ENCODE results near the gene ACTN4.
"Not testable (repeated sequence)": the region's sequence is repeated elsewhere in the genome, so short reads cannot be mapped to it uniquely, and the experiment has no call there.

The ACTN4 gene

GRCh38 chr19:38766276-38767047 is 119.0 kb downstream of the ACTN4 start:
- no peak for DNase-seq

DNA sequence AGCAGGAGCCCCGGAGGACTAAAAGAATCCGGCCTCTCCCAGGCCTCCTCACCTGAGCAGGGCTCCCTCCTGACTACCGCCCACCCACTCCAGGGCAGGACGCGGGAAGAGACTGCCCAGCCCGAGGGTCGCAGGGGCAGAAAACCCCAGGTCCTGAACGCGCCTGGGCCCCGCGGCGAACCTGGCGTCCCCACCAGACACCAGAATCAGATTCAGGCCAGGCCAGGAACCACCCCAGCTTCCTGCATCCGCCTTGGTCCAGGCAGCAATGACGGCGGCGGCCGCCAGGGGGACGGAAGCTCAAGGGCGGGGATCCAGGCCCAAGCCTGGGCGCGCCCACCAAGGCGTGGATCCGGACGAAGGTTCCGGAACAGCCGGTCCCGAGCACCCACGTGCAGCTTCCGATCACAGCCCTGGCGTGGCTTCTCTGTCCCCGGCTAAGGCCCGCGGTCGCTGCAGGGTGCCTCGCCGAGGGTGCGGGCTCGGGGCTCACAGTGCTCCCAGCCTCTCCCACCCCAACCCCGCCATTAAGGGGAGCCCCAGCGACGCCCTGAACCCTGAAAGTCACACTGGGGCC is 122.3 kb downstream of the ACTN4 start:
- peak; percentile 83 for DNase-seq

- not testable (repeated sequence) for DNase-seq
Measured at GRCh38 chr19:38770228-38770948, 122.9 kb downstream of the ACTN4 start.

DNA sequence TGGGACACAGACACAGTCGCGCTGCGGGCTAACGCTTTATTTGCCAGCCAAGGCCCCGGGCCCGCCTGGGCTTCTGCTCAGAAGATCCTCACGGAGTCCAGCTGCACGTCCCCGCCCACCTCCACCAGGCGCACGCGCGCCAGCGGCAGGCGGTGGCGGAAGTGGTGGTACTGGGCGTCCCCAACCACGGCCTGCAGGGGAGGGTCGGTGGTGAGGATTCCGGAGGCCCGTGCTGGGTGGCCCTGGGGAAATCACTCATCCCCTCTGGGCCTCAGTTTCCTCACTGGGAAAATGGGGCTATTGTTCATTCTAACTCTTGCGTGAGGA is 123.5 kb downstream of the ACTN4 start:
- DNase-seq: not testable (repeated sequence)

DNA sequence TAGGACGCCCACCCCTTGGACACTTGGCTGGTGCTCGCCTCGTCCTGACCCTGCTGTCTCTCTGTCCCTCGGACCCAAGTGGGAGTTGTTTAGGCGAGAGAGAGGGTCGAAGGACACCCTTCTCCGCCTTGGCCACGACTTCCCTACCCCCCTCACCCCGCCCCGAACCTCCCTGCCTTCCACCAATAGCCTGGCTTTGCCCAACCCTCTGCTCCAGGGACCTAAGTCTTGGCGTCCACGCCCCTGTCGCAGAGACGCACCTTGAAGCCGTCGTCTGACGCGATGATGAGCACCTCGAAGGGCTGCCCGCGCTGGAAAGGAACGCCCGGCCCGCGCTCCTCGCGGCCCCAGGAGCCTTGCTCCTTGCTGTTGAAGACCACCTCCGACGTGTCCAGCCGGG is 124.1 kb downstream of the ACTN4 start:
- DNase-seq: not testable (repeated sequence)

DNA sequence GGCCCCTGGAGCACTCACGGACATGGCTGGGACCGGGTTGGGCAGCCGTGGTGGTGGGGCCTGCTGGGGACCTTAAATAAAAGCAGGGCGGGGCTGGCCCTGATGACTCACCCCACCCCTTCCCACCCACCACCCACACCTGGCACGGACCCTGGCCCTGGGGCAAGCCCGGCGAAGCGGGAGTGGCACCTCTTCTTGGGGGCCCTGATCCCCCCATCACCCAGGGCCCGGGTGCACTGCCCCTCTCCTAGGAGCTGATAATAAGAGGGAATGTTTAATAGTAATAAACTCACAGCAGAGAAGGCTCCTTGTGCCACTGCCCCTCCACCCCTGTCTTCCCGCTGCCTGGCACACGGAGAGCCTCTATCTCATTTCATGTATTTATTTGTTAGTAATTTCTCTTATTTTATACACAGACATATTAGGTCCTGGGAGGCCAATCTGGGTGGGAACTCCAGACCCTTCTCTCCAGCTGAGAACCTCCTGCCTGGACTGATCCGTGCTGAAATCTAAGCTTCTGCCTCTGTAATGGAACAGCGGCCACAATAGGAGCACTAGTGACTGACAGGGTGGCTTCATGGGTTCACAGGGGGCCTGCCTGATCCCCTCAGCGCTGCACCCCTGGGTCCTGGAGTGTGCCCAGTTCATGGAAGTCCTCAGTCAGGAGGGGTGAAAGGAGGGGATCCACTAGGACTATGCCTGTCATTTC is 126.2 kb downstream of the ACTN4 start, which contains the start of gene LGALS7:
Gene LGALS7 (minus strand): TSS at position 49 of the 709 bp plus-strand sequence. CDS start 25 bp downstream, at position 24.
- DNase-seq: no peak

DNA sequence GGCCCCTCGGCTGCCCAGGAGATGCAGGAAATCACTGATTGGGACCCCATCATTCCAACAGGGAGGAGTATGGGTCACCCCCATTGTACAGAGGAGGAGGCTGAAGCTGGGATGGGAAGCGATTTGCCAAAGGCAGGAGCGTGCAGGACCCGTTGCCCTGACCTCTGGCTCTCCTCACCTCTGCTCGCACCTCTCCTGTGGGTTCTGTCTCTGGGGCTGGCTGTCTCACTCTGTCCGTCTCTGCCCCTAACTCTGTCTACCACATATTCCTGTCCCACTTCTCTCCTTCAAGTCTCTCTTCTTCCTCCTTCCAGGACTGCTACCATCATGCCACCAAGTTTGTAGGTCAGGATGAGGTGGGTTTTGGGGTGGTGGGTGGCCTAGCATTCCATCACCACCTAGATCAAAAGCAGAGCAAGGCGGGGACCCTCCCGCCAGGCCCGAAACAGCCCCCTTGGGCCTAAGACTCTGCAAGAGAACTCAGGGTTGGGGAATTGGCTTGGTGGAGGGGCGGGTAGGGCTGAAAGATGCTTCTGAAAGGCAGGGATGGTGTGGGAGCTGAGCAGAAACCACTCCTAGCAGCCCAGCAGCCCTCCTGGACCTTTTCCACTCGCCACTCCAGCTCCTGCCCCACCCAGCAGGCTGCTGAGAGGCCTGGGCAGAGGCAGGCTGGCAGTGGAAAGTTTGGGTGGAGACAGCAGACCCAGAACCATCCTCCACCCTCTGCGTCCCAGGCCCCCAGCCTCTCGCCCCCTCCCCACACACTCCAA is 126.9 kb downstream of the ACTN4 start:
- DNase-seq: no peak

GRCh38 chr19:38778733-38779132 is 131.3 kb downstream of the ACTN4 start:
- no peak for DNase-seq

GRCh38 chr19:38780443-38780842 is 133.0 kb downstream of the ACTN4 start:
- DNase-seq: no peak

DNA sequence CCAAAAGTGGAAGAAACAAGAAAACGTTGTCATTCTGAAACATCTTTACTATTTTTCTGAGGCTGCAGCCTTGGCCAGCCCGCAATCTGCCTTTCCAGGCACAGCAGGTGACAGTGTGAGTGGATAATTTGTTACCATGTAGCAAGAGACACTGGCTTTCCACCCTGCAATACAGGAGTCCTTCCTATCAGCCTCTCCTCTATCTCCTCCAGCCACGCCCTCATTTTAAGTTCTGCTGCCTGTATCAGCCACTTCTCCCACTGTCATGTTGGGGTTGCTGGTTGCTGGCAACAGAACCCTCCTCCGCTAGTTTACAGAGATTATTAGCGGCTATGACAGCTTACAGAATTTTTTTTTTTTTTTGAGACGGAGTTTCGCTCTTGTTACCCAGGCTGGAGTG is 133.6 kb downstream of the ACTN4 start:
- no peak for DNase-seq

Data from right kidney (tissue), 1 donor.